HUDEP-2 (cell line): ENCODE measurements around the gene LANCL2.
"Not testable (repeated sequence)": the region's sequence is repeated elsewhere in the genome, so short reads cannot be mapped to it uniquely, and the experiment has no call there.

Source experiments
- DNase-seq, 76 experiments: peaks; one replicate each; lab custom pipeline; 2025; ENCODE audit not compliant: unreplicated experiment in 76 of 76; lab: John Stamatoyannopoulos, UW

Gene LANCL2

GRCh38 chr7:55397617-55398016 lies 32.5 kb downstream of the LANCL2 start:
- DNase-seq: no peak

DNA sequence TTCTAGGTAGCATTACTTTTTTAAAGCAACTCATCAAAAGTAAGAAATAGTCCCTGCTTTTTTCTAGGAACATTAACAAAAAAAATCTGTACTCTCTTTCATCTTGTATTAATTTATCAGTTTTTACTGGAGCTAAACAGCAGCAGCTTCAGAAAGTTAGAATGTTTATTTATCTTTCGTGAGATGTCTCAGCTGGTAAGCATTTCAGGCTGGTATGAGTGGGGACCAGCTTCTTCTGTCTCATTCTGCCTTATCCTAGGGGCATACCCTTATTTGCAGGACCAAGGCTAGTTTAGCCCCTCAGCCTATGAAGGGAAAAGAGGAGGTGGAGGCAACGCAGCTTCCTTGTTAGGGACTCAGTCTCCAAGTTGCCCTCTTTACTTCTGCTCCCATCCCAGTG lies 35.1 kb downstream of the LANCL2 start:
- no peak for DNase-seq

DNA sequence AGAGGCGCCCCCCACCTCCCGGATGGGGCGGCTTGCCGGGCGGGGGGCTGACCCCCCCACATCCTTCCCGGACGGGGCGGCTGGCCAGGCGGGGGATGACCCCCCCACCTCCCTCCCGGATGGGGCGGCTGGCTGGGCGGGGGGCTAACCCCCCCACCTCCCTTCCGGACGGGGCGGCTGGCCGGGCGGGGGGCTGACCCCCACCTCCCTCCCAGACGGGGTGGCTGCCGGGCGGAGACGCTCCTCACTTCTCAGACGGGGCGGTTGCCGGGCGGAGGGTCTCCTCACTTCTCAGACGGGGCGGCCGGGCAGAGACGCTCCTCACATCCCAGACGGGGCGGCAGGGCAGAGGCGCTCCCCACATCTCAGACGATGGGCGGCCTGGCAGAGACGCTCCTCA lies 37.4 kb downstream of the LANCL2 start:
- not testable (repeated sequence) for DNase-seq

DNA sequence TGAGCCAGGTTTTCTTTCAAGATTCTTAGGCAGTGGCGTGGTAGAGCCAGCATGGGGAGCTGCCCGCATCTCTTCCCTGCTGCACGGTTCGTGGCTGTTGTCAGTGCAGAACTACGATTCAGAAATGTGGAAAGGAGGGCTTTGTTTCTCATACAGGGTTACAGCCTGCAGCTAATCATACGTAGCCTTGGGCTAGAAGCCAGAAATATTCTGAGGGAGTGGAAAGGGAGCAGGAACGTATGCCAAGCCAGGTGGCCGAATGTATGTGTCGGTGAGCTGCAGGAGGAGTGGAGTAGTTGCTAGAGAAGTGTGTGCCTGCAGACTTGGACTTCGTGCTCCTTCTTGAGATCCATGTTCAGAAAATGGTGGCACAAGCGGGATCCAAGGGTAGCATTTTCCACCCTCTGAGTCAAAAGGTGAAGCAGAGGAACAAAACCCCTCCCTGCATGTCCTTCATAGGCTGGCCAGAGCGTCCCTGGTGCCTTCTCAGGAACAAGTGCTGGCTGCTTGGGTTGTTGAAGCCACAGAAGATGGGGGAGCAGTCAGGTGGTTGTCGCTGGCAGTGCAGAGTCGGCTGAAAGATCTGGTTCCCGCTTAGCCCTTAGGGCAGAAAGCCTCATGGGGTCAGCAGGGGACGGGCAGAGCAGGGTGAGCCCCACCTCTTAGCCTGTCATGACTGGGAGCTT lies 40.9 kb downstream of the LANCL2 start:
- DNase-seq: no peak

DNA sequence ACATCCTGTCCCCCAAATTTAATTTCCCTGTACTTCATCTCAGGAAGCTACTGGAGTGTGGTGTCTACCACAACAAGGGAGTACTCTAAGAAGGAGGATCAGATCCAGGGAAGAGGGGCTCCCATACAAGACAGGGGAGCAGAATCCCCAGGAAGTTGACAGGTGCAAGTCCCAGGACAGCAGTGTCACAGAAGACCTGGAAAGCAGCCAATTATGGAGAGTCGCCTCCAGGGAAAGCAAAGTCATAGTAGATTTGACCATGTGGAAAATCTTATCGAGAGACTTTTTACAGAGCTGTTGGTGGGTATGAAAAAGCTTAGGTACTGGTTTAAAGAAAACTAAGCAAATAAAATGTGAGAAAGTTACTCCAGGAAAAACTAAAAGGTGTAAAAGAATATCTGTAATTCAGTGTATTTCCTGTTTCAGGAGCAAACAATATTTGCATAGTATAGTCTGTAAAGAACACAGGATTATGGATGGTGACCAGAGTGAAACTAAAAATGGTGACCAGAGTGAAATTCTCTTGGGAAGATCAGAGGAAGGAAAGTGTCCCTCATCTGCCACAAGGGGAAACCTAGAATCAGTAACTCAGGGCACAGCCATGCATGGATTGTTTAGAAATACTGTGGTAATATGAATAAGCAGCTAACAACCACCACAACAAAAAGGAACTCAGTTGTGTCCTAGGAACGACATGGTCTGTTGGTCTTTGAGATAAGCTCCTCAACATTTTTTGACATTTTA lies 44.5 kb downstream of the LANCL2 start:
- DNase-seq: peak in 1 of 76 experiments; percentile 6

- no peak for DNase-seq
These were observed 45.6 kb downstream of the LANCL2 start for GRCh38 chr7:55410667-55411239.

DNA sequence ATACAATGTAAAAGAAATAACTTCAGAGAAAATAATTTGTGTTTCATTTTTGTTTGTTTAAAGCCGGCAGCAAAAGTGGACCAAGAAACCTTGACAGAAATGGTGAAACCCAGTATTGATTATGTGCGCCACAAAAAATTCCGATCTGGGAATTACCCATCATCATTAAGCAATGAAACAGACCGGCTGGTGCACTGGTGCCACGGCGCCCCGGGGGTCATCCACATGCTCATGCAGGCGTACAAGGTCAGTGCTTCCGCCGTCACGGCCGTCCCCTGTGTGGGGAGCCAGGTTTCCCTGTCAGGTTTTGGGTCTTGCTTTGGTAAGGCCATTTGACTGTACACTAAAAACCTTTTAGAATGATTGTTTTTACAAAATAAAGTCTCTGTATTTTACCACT lies 46.7 kb downstream of the LANCL2 start:
- no peak for DNase-seq

DNA sequence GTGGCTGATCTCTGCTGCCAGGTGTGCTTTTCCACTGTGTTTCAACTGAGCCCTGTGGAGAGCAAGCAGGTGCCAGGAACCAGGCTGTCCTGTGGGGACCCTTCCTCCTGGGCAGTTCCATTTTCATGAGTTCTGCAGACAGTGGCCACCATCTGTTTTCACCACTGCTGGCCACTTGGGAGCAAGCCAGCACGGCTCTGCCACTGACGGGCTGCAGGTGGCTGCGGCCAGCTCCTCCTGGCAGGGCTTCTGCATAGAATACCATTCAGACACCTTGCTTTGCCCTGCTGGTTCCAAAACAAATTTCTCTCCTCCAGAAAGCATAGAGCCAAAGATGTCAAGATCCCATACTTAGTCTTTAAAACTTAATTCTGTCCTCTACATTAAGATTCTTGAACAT lies 48.3 kb downstream of the LANCL2 start:
- DNase-seq: no peak

- peak in 70 of 76 experiments; percentile 4 to 81 (median 58) for DNase-seq
These were observed 50.1 kb downstream of the LANCL2 start for GRCh38 chr7:55415173-55415778.

DNA sequence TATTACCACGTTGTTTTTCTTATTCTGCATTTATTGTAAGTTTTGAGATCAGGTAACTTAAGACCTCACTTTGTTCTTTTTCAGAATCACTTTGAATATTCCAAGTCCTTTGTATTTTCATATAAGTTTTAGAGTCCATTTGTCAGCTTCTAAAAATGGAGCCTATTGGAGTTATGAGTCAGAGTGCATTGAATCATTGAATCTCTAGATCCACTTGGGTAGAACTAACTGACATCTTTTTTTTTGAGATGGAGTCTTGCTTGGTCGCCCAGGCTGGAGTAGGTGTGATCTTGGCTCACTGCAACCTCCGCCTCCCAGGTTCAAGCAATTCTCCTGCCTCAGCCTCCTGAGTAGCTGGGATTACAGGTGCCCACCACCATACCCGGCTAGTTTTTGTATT lies 52.3 kb downstream of the LANCL2 start:
- not testable (repeated sequence) for DNase-seq

DNA sequence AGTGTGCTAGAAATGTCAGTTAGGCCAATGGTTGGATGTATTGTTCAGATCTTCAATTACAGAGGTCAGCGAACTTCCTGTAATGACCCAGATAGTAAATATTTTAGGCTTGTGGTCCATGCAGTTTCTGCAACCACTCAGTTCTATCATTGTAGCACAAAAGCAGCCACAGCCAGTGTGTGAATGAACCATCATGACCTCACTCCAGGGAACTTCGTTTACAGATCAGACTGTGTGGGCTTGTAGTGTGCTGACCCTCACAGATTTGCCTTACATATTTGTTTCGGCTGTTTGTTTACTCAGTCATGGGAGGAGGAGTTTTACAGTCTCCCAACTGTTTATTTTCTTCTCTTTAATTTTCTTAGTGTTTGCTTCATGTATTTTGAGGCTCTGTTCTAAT lies 55.4 kb downstream of the LANCL2 start:
- no peak for DNase-seq

- DNase-seq: no peak
These were observed 58.2 kb downstream of the LANCL2 start for GRCh38 chr7:55423277-55423711.

DNA sequence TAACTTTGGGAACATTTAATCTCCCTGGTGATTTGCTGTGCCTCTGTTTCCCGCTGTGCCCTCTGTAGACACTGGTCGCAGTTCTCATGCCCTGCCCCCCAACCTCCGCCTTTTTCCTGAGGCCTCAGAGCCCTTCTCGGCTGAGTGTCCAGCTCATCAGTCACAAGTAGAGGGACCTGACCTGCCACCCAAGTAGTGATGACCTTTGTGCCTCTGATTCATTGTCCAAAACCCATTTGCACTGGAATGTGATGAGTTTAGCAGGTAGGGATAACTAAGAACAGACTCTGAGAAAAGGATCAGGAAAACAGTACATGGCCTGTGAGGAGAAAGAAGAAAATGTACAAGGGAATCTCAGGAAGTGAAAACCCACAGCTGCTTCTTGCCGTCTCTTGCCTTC lies 58.8 kb downstream of the LANCL2 start:
- no peak for DNase-seq

DNA sequence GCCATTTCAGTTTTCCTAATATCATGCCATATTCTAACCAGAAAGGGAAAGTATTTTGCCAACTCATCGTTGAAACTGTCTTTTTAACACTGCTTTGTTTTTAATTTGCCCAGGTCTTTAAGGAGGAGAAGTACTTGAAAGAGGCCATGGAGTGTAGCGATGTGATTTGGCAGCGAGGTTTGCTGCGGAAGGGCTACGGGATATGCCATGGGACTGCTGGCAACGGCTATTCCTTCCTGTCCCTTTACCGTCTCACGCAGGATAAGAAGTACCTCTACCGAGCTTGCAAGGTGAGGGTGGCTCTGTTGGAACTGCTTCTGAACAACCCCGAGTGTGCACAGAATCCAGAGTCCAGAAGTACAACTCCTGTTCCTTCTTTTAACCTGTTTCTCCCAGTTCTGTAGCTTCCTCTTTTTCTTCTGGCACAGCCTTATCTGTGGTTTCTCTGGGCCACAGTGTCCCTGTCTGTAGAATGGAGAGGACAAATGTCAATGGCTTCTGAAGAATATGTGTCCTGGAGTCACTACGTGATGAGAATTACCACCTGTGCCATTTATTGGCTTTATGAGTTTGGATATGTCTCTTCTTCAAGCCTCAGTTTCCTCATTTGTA lies 60.1 kb downstream of the LANCL2 start:
- peak in 7 of 76 experiments; percentile 3 to 25 (median 5) for DNase-seq

DNA sequence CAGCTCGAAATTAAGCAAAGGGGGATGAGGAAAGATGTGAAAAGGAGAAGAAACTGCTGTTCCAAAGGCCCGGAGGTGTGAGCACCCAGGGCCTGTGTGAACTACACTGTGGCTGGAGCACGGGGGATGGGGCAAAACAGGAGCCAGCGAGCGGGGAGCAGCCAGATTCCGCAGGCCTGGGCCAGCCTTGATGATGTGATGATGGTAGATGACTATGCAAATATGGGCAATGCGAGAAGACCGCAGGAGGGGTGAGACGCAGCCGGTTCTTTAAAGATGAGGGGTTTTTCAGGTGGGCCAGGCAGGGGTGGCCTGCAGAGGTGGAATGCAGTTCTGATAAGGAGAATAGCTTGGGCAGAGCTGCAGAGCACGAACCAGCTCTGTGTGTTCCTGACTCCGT lies 61.5 kb downstream of the LANCL2 start:
- no peak for DNase-seq

DNA sequence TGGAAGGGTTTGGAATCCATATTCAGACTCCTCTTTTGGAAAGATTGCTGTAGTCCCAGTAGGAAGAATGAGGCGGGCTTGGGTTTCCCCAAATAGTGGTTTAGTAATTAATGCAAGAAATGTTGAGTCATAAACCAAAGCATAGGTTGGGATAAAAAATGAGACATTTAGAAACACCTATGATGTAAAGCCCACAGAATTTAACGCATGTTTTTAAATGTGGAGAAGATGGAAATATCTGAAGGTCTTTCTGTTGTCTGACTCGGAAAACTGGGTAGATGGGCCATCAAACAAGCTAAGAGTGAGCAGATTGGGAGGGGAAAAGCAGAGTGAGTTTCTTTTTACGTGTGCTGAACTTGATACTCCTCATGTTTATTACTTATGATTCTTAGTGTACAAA lies 62.2 kb downstream of the LANCL2 start:
- DNase-seq: no peak

- DNase-seq: no peak
These were observed 62.7 kb downstream of the LANCL2 start for GRCh38 chr7:55427800-55428199.

DNA sequence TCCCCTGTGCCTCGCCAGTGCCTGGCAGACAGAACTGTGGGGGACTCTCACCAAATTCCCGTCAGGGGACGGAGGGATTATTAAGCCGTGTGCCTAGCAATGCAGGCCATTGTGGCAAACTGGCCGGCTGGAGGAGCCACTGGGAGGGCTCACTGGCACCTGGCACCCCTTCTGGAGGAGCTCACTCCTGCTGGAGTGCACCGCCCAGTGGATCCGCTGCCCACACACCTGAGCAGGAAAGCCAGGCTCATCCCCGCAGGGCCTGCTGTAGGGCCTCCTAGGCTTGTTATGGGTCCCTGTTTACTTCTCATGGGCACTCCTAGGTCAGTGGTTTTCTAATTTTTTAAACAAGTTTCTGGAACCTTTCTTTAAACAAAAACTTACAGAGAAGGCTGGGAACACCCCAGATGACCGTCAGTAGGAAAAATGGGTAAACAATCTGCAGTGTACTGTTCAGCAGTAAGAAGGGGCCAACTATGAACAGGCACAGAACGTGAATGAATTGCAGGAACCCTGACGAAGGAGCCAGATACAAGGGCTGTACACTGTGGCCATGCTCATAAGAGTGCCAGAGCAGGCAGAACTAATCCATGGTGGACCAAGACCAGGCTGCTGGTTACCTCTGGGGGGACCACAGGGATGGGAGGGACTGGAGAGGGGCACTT lies 64.8 kb downstream of the LANCL2 start:
- no peak for DNase-seq

DNA sequence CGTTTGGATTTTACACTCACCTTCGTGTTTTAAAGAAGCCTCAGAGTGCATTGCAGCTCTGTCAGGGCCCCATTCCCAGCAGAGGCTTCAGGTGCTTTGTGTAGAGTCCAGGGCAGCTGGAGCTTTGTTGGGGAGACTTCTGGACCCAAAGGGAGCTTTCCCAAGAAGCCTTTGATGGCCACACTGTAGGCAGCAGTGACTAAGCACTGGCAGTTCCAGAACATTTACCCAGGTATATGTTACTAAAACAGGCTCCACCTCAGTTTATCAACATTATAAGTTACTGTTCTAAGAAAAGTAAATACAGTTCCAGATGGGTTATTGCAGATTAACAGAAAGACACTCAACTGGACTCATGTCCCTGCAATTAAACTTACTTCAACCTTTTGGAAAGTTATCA lies 66.8 kb downstream of the LANCL2 start:
- no peak for DNase-seq

DNA sequence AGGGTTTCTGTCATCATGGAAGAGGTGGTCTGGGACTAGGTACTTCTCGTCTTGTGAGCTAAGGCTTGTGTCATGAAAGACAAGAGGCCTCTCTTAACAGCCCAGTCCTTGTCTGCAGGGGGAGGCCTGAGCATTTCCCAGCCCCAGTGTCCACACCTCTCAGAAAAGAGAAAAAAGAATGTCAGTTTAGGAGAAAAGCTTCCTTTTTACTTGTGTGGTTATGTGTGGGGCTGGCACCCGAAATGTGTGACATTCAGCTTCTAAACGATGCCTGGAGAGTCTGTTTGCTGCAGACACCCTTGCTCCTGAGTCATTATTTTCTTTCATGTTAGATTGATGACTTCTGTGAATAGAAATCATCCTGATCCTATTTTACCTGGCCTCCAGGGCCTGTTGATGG lies 67.4 kb downstream of the LANCL2 start:
- no peak for DNase-seq
